ENCODE data around the gene COL6A2. TPM values are rescaled to one million over a fixed set of nuclear protein-coding genes. Genes with fewer than 3 reads are reported as not detected.

COL6A2 gene
- total and polyA plus RNA-seq, 2 experiments from 2014 or later = 28.4 to 89.2 TPM

- no peak for TF ChIP-seq STAT1 (IDR thresholded peaks at IDR 0.05; ENCODE audit: unreplicated experiment)
- TF ChIP-seq ZNF114 (CRISPR knock-in tag; IDR thresholded peaks at IDR 0.05) = no peak
- TF ChIP-seq EZH2phosphoT487 (IDR thresholded peaks at IDR 0.05; ENCODE audit: unreplicated experiment) = no peak
- no peak for TF ChIP-seq REST (IDR thresholded peaks at IDR 0.05; ENCODE audit: unreplicated experiment)
Measured at GRCh38 chr21:46154155-46154954, 56.4 kb downstream of the COL6A2 start (continued).

GRCh38 chr21:46154955-46155513, 57.1 kb downstream of the COL6A2 start:
- Histone ChIP-seq H3K9me2 (ENCODE audit: insufficient read depth) (no peaks in the 10 kb centered on the region), H3F3A (replicated peaks; ENCODE audit: low read depth) (no peaks in the 10 kb centered on the region), H3K36me3 (ENCODE audit: insufficient read depth) (no peaks in the 10 kb centered on the region), H3K27ac (ENCODE audit: low read depth) (no peak overlapping the region), H3K4me3 (no peak overlapping the region), H3K27me3 (ENCODE audit: insufficient read depth) (no peaks in the 10 kb centered on the region), H2AFZ (no peak overlapping the region), H3K4me2 (no peak overlapping the region), H3K4me1 (ENCODE audit: insufficient read depth) (no peaks in the 10 kb centered on the region; the same call in 1 of the 2 replicates), H4K20me1 (replicated peaks; ENCODE audit: insufficient read depth) (no peaks in the 10 kb centered on the region), H3K79me2 (replicated peaks; ENCODE audit: insufficient read depth) (no peaks in the 10 kb centered on the region)
- Mint-ChIP-seq H3K4me3 (no peak overlapping the region), H3K36me3 (ENCODE audit: low read depth) (peaks cover 10% of the 10 kb centered on the region), H3K27ac (no peak overlapping the region), H3K9me3 (peaks cover 3% of the 10 kb centered on the region; the same call in 1 of the 3 replicates), H3K27me3 (ENCODE audit: insufficient read depth, low read depth, poor library complexity) (peaks cover 10% of the 10 kb centered on the region), H3K4me1 (peaks cover 11% of the 10 kb centered on the region)
- ATAC-seq = no peak
- no peak for DNase-seq (ENCODE audit: low spot score)
- TF ChIP-seq ZNF114 (CRISPR knock-in tag; IDR thresholded peaks at IDR 0.05) (no peak), EZH2 (IDR thresholded peaks at IDR 0.05; ENCODE audit: low read depth, unreplicated experiment) (no peak), JUNB (IDR thresholded peaks at IDR 0.05; ENCODE audit: unreplicated experiment) (no peak), ZNF462 (CRISPR knock-in tag; IDR thresholded peaks at IDR 0.05) (no peak), ZNF331 (CRISPR knock-in tag; IDR thresholded peaks at IDR 0.05; ENCODE audit: low read depth) (no peak), ETS1 (IDR thresholded peaks at IDR 0.05) (no peak), CREB1 (CRISPR knock-in tag; IDR thresholded peaks at IDR 0.05; ENCODE audit: low read depth) (no peak), NANOG (IDR thresholded peaks at IDR 0.05; ENCODE audit: borderline replicate concordance) (no peak), POLR2AphosphoS5 (IDR thresholded peaks at IDR 0.05; ENCODE audit: low read depth) (no peak), EZH2phosphoT487 (IDR thresholded peaks at IDR 0.05; ENCODE audit: unreplicated experiment) (no peak), STAT1 (IDR thresholded peaks at IDR 0.05; ENCODE audit: unreplicated experiment) (no peak)

All from GM23338 (cell line).